K562 (cell line): ENCODE results near the gene PTPN14. TPM values are rescaled to one million over a fixed set of nuclear protein-coding genes. Genes with fewer than 3 reads are reported as not detected.
A peak's percentile ranks its signal among the peaks of the same experiment; 100 is the strongest.

Experiments used
- ATAC-seq: fragments of 200-7000 bp; cut with Tn5 transposase; 3 replicates; pipeline ENCODE4 v1.9.1; 2020; ENCODE audit warnings: moderate library complexity
- BruUV-seq: library from RNA; stranded (reverse); fragments of 400-500 nt; replicated peaks from 2 replicates; lab custom pipeline; 2021; lab: Mats Ljungman, UMichigan
- CTCF ChIA-PET: fragments of 300-600 bp; formaldehyde crosslinking; extraction: SDS; loops from one replicate; lab custom pipeline; 2021; ENCODE audit warnings: low intra/inter-chr PET ratio; lab: Yijun Ruan, JAX
- POLR2A ChIA-PET: fragments of 300-600, 350-650 bp; sonication (Branson Sonifier 250); formaldehyde crosslinking; extraction: SDS; loops from one replicate; lab custom pipeline; 2021; ENCODE audit warnings: antibody characterized with exemption, inconsistent platforms; lab: Yijun Ruan, JAX
- DNase-seq, 4 experiments: peaks; one replicate each; pipeline versions ENCODE4 v3.0.0 to v3.0.0-alpha.2; 2011 to 2018; ENCODE audit warnings: low spot score in 3 of 4, mixed read lengths in 3 of 4; ENCODE audit errors: extremely low read depth in 1 of 4
- FAIRE-seq: peaks from 2 replicates; lab custom pipeline; 2011; peaks lifted over from hg19 to GRCh38; lab: Jason Lieb, UNC
- H2AFZ ChIP-seq: 2 replicates; pipeline ENCODE4 v1.6.0; 2011; ENCODE audit warnings: low read depth, low read length, control low read depth, inconsistent platforms
- H3K27ac ChIP-seq: fragments of 200-600 bp; 3 replicates; pipeline ENCODE4 v1.8.0; 2011; ENCODE audit warnings: low read depth, mild to moderate bottlenecking, control low read depth, inconsistent platforms, low read length, moderate library complexity, mixed read lengths; ENCODE audit errors: extremely low read depth
- H3K27me3 ChIP-seq, 2 experiments: fragments of 300-600 bp in 1 of 2; 2 replicates in 1 of 2; 3 replicates in 1 of 2; pipeline versions ENCODE4 v1.6.0 to v1.8.0; 2011; ENCODE audit warnings: inconsistent platforms in 2 of 2, low read length in 2 of 2, mild to moderate bottlenecking in 1 of 2, mixed read lengths in 1 of 2, moderate library complexity in 1 of 2; ENCODE audit not compliant: control insufficient read depth in 2 of 2, insufficient read depth in 2 of 2
- H3K36me3 ChIP-seq: fragments of 300-600 bp; 3 replicates; pipeline ENCODE4 v1.8.0; 2011; ENCODE audit warnings: mild to moderate bottlenecking, low read length, inconsistent platforms; ENCODE audit not compliant: control insufficient read depth, insufficient read depth
- H3K4me1 ChIP-seq, 2 experiments: fragments of 200-600 bp in 1 of 2; replicated peaks in 1 of 2; 2 replicates in 1 of 2; 3 replicates in 1 of 2; pipeline versions ENCODE4 v1.5.1 to v1.8.0; 2011; ENCODE audit warnings: inconsistent platforms in 2 of 2, low read length in 2 of 2, mild to moderate bottlenecking in 1 of 2, mixed read lengths in 1 of 2, moderate library complexity in 1 of 2; ENCODE audit not compliant: control insufficient read depth in 2 of 2, insufficient read depth in 2 of 2
- H3K4me2 ChIP-seq: 2 replicates; pipeline ENCODE4 v1.6.1; 2011; ENCODE audit warnings: low read length, control low read depth, inconsistent platforms, mixed read lengths; ENCODE audit not compliant: insufficient read depth
- H3K4me3 ChIP-seq: fragments of 200-600 bp; sonication (generic), shearing (Covaris generic); 2 replicates; pipeline ENCODE4 v1.5.1; 2016; ENCODE audit warnings: control low read depth, inconsistent platforms
- H3K79me2 ChIP-seq: fragments of 200-600 bp; 3 replicates; pipeline ENCODE4 v1.8.0; 2011; ENCODE audit warnings: low read length, inconsistent platforms; ENCODE audit not compliant: control insufficient read depth, insufficient read depth
- H3K9ac ChIP-seq, 2 experiments: 2 replicates each; pipeline versions ENCODE4 v1.6.0 to v1.6.1; 2011; ENCODE audit warnings: low read depth in 2 of 2, low read length in 2 of 2, control low read depth in 1 of 2, inconsistent platforms in 1 of 2, mild to moderate bottlenecking in 1 of 2, mixed read lengths in 1 of 2; ENCODE audit not compliant: insufficient read depth in 1 of 2
- H3K9me1 ChIP-seq: one replicate; pipeline ENCODE4 v1.6.0; 2011; ENCODE audit warnings: inconsistent platforms, mild to moderate bottlenecking, low read length, moderate library complexity; ENCODE audit not compliant: control insufficient read depth, insufficient read depth
- H3K9me3 ChIP-seq: replicated peaks from 2 replicates; pipeline ENCODE4 v1.5.1; 2011; ENCODE audit warnings: low read depth, low read length, inconsistent platforms; ENCODE audit not compliant: control insufficient read depth, insufficient read depth
- H4K20me1 ChIP-seq: replicated peaks from 2 replicates; pipeline ENCODE4 v1.6.1; 2011; ENCODE audit warnings: low read length, inconsistent platforms, mixed read lengths; ENCODE audit not compliant: control insufficient read depth, insufficient read depth
- ZNF551 ChIP-seq: fragments of 250-450 bp; sonication (Bioruptor Pico); IDR thresholded peaks from 2 replicates; pipeline ENCODE4 v1.5.0; 2021; ENCODE audit warnings: mild to moderate bottlenecking, moderate library complexity
- WGBS: fragments of 100-300 bp; shearing (Covaris generic); methylation state at CpG from one replicate; pipeline ENCODE4 v1.1.6; 2016; ENCODE audit warnings: low coverage, mixed read lengths; ENCODE audit not compliant: insufficient coverage; ENCODE audit errors: missing lambda C conversion rate; 5-methylcytosine and 5-hydroxymethylcytosine counted together
- in situ Hi-C: fragments of 300-500 bp; cut with MboI; formaldehyde crosslinking; loops from 4 replicates; pipeline ENCODE4 v1.15.0; 2018; ENCODE audit warnings: inconsistent platforms, mixed read lengths
- intact Hi-C: fragments of 100-400 bp; cut with micrococcal nuclease; formaldehyde crosslinking; loops from 2 replicates; pipeline ENCODE4 v1.14.2; 2022
- polyA plus RNA-seq, 8 experiments: library from polyadenylated mRNA; depleted of rRNA in 4 of 8; stranded (reverse) in 5 of 8; unstranded in 3 of 8; fragments of >200 nt; fragmentation: Nextera tagmentation in 2 of 8; fragmentation: Illumina TruSeq in 1 of 8; extraction: Ambion mirVana in 2 of 8; extraction: Trizol in 1 of 8; gene quantifications; 2 replicates each; pipeline versions ENCODE4 v1.2.1 to v1.2.3, GENCODE V29; 2011 to 2014; ENCODE audit warnings: inconsistent platforms in 1 of 8, missing spikeins in 1 of 8
- total RNA-seq, 7 experiments: library from RNA; depleted of rRNA in 6 of 7; stranded (reverse); fragments of >200 nt in 6 of 7; fragmentation: Illumina TruSeq in 2 of 7; extraction: Trizol in 2 of 7; gene quantifications; 2 replicates each; pipeline versions ENCODE4 v1.2.1 to v1.2.3, GENCODE V29; 2011 to 2021; ENCODE audit warnings: low replicate concordance in 1 of 7
- TF ChIP-seq, protein P1 (sequence below): fragments of 200-800 bp; sonication (Bioruptor generic); IDR thresholded peaks from 2 replicates; pipeline ENCODE4 v1.6.1; 2017; ENCODE audit warnings: missing genetic modification characterization, missing compliant biosample characterization

PTPN14 gene
- total and polyA plus RNA-seq, 9 of the 15 experiments (the other 6 are each of a cell fraction or from before 2014, with no cell fraction given): 0.01 to 0.29 (median 0.04) TPM; not detected in 6

DNA sequence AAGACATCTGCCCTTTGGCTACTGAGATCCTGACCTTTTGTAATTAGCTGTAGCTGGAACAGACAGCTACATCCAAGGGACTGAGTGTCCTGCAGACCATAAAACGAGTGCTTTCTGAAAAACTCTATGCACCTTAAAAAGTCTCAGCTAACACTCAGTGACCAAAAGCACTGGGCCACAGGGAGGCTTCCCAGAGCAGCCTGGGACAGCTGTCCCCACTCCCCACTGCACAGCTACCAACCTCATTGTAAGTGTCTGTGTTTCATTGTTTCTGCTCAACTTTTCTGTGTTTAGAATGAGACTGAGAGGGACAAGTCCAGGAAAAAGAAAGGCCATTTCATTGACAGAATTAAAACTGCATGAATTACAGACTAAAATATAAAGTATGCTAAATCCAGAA lies 189.8 kb downstream of the PTPN14 start:
- Histone ChIP-seq H3K79me2 (no peaks in the 10 kb centered on the region), H3K27ac (no peak overlapping the region), H3K36me3 (no peaks in the 10 kb centered on the region), H3K9me1 (no peaks in the 10 kb centered on the region), H3K9ac (no peak overlapping the region), H4K20me1 (no peaks in the 10 kb centered on the region), H3K4me3 (no peak overlapping the region), H3K4me1 (peaks cover 0 to 23% of the 10 kb centered on the region in 2 experiments; a peak in 3 of 5 replicates), H3K4me2 (peak overlapping the region; percentile 42; the same call in 1 of the 2 replicates), H2AFZ (0 out of 2 replicates have a peak overlapping the region, but pooled peaks have one; percentile 75), H3K27me3 (peaks cover 7 to 20% of the 10 kb centered on the region in 2 experiments; a peak in 4 of 5 replicates), H3K9me3 (no peaks in the 10 kb centered on the region)
- intact Hi-C loops (no loop called here), in situ Hi-C loops (no loop called here)
- no peak for ATAC-seq
- CTCF ChIA-PET: no interaction called here
- no peak for TF ChIP-seq ZNF551 (CRISPR knock-in tag)
- TF ChIP-seq, protein P1, sequence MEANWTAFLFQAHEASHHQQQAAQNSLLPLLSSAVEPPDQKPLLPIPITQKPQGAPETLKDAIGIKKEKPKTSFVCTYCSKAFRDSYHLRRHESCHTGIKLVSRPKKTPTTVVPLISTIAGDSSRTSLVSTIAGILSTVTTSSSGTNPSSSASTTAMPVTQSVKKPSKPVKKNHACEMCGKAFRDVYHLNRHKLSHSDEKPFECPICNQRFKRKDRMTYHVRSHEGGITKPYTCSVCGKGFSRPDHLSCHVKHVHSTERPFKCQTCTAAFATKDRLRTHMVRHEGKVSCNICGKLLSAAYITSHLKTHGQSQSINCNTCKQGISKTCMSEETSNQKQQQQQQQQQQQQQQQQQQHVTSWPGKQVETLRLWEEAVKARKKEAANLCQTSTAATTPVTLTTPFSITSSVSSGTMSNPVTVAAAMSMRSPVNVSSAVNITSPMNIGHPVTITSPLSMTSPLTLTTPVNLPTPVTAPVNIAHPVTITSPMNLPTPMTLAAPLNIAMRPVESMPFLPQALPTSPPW: 0 out of 2 replicates have a peak, but pooled peaks have one; percentile 22
- BruUV-seq: no TSS peak
- no peak for FAIRE-seq
- no peak for DNase-seq
- POLR2A ChIA-PET: interaction anchor here (0.8 kb wide), 1 partner anchor 82 kb away, joined by 4 read pairs; no protein-coding TSS in a partner anchor
- WGBS: 0% methylated on average over 1 of the region's 1 CpG
